GM10248 (cell line): ENCODE results near the gene OR5C1.
A peak's percentile ranks its signal among the peaks of the same experiment; 100 is the strongest.
"Not testable (repeated sequence)": the region's sequence is repeated elsewhere in the genome, so short reads cannot be mapped to it uniquely, and the experiment has no call there.

Experiments
- CTCF ChIA-PET: fragments of 300-600 bp; sonication (Branson Sonifier 250); formaldehyde crosslinking; extraction: SDS; loops from one replicate; lab custom pipeline; 2021; ENCODE audit warnings: antibody characterized with exemption; lab: Yijun Ruan, JAX
- POLR2A ChIA-PET: fragments of 350-650 bp; sonication (Branson Sonifier 250); formaldehyde crosslinking; extraction: SDS; loops from one replicate; lab custom pipeline; 2020; ENCODE audit warnings: antibody characterized with exemption; lab: Yijun Ruan, JAX
- DNase-seq: peaks from one replicate; pipeline ENCODE4 v3.0.0; 2012; ENCODE audit errors: extremely low spot score
- CTCF ChIP-seq: IDR thresholded peaks from 2 replicates; pipeline ENCODE4 v1.5.1; 2012; ENCODE audit warnings: mild to moderate bottlenecking, low read depth; ENCODE audit errors: extremely low read depth, missing control alignments, control extremely low read depth

The OR5C1 gene

GRCh38 chr9:122827761-122828093 lies 39.0 kb downstream of the OR5C1 start:
- no peak for DNase-seq
- POLR2A ChIA-PET: no interaction called here
- CTCF ChIA-PET: interaction anchor here (1.1 to 1.7 kb wide), 2 partner anchors 11 to 522 kb away, joined by 6 read pairs; no protein-coding TSS in a partner anchor

GRCh38 chr9:122828965-122829284 lies 40.2 kb downstream of the OR5C1 start:
- DNase-seq, POLR2A ChIA-PET: not testable (repeated sequence)
- CTCF ChIA-PET: interaction anchor here (1.1 to 1.7 kb wide), 2 partner anchors 10 to 521 kb away, joined by 6 read pairs; no protein-coding TSS in a partner anchor

More at GRCh38 chr9:122827761-122828093, 39.0 kb downstream of the OR5C1 start:
- no peak for TF ChIP-seq CTCF

- ChIA-PET CTCF (interaction anchor here (0.7 to 1.5 kb wide), 3 partner anchors 12 to 72 kb away, joined by 3 to 4 read pairs (median 3); no protein-coding TSS in a partner anchor), POLR2A (no interaction called here)
- DNase-seq: no peak
- no peak for TF ChIP-seq CTCF
These were observed 43.5 kb downstream of the OR5C1 start for GRCh38 chr9:122832194-122832593.

- TF ChIP-seq CTCF: peak; percentile 18
- CTCF ChIA-PET: interaction anchor here (1.2 to 2.1 kb wide), 3 partner anchors 14 to 515 kb away, joined by 5 to 7 read pairs (median 5); no protein-coding TSS in a partner anchor
- DNase-seq: peak; percentile 35
- POLR2A ChIA-PET: interaction anchor here (0.6 kb wide), 1 partner anchor 352 kb away, joined by 3 read pairs; no protein-coding TSS in a partner anchor
These were observed 46.6 kb downstream of the OR5C1 start for GRCh38 chr9:122835313-122835731.

GRCh38 chr9:122837266-122837850 lies 48.6 kb downstream of the OR5C1 start:
- ChIA-PET CTCF (interaction anchor here (1.6 to 2.3 kb wide), 5 partner anchors 9 to 27 kb away, joined by 3 to 8 read pairs (median 4); partner anchors contain the start of gene PDCL), POLR2A (no interaction called here)
- no peak for TF ChIP-seq CTCF
- DNase-seq: no peak

GRCh38 chr9:122838441-122838840 lies 49.7 kb downstream of the OR5C1 start:
- POLR2A ChIA-PET, DNase-seq: not testable (repeated sequence)
- CTCF ChIA-PET: interaction anchor here (0.9 to 2.3 kb wide), 8 partner anchors 9 to 714 kb away, joined by 3 to 8 read pairs (median 4); partner anchors contain the start of gene PDCL
